HG03280 (cell line): ENCODE measurements around the gene PKIG.

Source experiments
- ATAC-seq: cut with Tn5 transposase; IDR thresholded peaks from one replicate; pipeline ENCODE4 v1.9.1; 2021; ENCODE audit warnings: mild to moderate bottlenecking, moderate library complexity; ENCODE audit not compliant: unreplicated experiment

The PKIG gene

DNA sequence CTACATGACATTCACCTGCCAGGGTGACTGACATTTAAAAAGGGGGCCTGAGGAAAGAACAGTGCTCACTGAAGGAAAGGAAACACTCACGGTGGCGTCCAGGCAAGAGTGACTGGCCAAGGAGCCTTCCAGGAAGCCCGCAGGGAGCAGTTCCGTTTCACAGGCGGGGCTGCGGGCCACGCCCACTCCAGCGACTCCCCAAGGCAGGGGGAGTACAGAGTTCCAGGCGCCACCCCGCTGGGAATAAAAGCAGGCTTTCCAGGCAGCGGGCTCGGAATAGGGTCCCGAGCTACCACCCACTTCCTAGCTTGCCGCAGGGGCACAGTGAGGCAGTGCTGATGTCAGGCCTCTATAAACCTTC lies 34.2 kb downstream of the PKIG start:
- no peak for ATAC-seq

DNA sequence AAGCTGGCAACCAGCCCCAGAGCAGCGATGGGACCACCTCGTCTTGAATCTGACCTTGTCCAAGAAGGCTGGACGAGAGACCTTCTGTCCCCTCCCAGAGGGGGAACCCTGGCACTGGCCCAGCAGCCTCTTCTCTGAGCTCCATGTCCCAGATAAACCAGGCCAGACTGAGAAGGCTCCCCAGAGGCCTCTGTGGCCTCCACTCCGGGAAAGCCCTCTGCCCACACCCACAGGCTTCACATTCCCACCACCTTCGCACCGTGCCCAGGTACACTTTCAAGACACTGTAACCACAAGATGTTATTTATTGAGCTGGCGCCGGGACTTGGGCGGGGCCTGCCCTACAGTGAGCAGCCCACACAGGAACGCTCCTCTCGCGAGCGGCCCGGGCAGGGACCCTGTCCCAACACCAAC lies 35.9 kb downstream of the PKIG start:
- no peak for ATAC-seq

DNA sequence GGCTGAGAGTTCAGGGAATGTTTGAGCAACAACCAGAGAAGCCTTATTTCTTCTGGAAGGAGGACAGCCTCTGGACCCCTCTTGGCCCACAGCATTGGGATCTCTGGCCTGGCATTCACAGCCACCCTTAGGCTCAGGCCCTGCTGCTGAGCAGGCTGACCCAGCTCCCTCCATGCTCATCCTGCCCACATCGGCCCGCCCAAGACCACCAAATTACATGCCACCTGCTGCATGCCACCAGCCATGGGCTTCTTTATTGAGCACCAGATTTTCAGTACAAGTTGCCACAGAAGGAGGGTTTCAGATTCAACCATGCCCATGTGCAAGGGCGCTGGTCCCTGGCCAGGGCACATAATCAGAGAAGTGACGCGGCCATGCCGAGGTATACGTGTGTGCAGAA lies 36.9 kb downstream of the PKIG start:
- no peak for ATAC-seq

DNA sequence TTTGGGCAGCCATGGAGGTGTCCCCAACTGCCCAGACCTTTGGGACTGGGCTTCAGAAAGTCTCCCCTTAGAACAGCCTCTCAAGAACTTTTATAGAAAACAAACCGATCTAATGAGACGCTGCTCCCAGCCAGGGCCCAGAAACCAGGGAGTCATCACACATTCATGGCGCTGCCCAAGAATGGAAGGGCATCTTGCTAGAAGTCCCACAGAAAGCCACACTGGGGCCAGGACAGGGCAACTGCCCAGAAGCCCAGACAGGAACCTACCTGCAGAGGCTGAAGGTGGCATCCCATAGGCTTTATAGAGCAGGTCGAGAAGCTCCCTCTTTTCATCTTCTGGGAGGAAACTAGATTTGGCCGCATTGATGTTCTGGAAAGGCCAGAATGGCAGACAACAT lies 37.7 kb downstream of the PKIG start:
- ATAC-seq, result no peak

DNA sequence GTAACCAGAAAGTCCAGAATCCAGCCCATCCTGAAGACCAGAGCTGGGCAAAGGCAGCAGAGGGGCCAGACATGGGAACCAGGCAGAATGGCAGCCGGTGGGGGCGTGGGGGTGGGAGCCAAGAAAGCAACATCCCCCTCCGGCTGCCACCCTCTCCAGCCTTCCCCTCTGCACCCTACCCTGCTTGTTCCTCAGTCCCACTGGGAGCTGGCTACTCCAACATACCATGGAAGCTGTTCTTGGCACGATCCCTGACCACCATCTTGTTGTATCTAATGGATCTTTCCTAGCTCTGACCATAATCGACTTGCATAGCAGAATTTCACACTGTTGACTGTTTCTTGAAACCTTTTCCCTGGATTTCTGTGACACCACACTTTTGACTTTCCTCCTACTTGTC lies 38.9 kb downstream of the PKIG start:
- no peak for ATAC-seq

DNA sequence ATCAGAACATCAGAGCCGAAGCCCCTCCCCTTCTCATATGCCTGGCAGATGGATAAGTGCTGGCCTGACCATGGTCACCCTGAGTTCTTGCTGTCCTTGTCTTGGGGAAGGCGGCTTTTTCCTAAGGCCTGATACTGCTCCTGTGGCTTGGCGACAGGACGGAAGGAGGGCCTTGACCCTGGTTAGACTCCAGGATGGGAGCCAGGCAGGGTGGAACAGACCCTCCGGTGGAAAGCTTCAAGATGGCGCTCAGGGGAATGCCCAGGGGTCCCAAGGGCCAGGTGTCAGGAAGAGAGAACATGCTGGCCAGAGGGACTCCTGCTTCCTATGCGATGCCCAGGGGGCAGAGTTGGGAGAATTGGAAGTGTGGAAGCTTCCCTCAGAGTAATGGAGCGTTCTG lies 39.6 kb downstream of the PKIG start:
- no peak for ATAC-seq

DNA sequence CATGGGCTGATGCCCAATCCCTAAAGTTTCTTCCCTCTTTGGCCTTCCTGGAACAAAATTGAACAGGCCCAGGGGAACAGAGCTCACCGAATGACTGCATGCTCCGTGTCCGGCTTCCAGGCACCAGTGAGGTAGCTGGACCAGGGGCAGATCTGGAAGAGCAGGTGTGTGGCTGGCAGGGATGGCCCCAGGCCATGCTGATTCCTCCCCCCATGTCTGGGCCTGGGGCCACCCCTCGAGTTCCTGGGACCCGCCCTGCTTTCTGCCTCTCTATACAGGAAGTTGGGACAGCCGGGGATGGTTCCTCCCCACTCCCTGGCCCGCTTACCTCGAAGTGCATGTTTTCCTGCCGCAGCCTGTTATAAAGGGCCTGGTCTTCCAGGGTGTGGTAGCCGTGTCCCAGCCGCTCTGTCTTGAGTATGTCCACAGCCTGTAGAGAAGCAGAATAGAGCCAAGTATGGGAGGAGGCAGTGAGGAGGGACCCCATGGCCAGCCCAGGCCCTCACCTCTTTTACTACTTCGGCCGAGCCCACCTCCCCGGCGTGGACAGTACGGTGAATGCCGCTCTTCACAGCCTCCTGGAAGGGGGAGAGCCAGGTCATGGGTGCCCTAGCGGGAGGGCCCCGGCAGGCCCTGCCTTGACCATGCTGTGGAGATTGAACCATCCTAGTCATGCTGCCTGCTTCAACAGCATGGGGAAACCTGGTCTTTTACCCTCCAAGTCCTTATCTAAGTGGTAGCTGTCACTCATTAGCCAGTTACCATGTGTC lies 40.3 kb downstream of the PKIG start:
- ATAC-seq, result no peak

DNA sequence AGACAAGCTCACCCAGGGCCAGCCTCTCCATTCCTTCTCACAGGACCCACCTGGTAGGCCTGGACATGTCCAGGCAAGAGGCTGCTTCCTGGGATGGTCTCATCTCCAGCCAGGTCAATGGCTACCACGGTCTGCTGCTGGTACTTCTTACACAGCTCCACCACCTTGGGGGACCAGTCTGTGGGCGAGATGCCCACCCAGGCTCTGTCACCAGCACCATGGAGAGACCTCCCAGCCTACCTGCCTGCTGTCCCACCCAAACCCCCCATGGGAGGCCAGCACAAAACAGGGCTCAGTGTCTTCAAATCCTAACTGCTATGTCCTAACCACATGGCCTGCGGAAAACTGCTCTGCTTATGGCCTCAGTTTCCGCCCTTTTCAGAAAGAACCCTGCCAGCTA lies 41.8 kb downstream of the PKIG start:
- ATAC-seq, result no peak

DNA sequence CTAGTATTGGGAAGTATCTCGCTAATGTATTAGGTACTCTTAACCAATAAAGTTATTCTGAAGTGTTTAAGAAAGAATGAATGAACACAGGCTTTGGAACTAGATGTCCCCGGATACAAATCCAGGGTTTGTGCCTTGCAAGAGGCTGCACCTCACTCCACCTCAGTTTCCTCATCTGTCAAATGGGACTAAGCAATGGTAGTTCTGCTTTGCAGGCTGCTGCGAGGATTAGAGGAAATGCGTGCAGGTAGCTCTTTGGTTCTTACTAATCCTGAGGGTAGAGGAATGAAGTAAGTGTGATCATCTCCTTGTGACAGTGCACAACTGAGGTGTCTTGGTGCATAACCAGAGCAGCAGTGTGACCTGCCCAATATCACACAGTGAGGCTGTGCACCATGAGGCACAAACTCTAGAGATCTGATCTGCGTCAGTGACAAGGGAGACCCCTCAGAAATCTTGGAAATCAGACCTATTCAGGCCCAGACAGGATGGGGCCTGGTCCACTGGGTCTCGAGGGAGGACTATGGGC lies 42.4 kb downstream of the PKIG start:
- no peak for ATAC-seq

DNA sequence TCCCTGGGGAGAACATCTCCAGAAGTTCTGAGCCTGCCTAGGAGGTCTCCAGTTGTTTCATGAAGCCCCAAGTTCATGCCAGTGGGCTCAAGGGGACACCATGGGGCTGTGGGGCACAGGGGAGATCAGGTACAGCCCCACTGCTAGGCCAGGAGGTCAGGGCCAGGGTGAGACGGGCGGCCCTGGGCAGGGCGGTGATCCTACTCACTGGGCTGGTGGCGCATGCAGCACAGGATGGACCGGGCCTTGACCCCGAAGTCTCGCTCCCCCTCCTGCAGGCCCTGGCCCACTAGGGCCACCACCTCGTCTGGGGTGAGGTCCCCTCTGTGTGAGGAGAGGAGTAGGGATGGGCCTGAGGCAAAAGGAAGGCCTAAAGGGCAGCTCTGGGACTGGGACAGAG lies 43.0 kb downstream of the PKIG start:
- no peak for ATAC-seq

DNA sequence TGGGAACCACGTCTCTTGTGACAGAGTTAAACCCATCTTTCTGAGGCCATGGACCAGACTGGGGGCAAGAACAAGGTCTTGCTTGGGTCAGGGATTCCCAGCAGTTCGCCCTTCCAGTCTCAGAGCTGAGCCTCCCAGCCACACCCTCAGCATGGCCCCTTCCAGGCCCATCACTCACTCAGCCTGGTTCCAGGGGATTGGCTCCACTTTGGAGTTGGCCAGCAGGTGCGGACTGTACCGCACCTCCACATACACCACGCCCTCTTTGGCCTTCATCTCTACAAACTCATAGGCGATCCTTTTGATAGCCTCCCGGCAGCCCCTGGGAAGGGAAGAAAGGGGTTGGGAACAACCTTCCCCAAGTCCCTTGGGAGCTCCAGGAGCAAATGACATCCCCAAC lies 43.9 kb downstream of the PKIG start:
- ATAC-seq, result no peak

DNA sequence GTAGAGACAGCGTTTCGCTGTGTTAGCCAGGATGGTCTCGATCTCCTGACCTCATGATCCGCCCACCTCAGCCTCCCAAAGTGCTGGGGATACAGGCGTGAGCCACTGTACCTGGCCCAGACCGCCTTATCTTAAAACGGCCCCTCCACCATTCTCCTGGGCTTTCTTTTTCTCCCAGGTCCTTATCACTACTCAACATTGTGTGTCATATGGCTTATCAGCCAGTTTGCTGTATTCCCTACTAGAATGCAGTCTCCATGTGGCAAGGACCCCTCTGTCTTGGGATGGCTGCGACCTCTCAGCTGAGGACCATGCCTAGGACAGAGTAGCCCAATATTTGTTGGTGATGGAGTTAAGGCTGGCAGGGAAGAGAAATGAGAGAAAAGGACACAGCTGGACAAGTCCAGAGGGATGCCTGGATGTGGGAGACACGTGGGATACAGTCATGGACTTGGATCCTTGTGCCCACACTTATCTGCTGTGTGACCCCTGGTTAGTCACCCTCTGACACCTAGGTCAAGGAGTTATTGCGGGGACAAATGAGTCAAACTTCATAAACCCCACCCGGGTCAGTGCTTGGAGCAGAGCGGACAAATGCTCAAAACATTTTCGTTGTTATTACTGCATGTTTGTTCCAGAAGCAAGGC lies 45.1 kb downstream of the PKIG start:
- no peak for ATAC-seq

DNA sequence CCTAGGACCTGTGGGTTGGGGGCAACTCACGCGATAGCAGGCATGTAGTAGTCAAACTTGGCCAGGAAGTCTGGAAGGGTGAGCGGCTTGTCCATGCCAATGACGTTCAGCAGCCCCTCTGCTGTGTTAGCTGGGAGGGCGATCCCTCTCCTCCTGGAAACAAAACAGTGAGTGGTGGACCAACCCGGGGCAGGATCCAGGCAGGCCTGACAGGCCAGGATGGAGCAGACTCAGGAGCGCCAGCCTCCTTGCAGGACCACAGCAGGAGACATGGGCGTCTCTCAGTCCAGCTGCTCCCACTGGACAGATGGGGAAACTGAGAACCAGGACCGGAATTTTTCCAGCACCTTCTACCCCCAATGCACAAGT lies 46.6 kb downstream of the PKIG start:
- no peak for ATAC-seq

DNA sequence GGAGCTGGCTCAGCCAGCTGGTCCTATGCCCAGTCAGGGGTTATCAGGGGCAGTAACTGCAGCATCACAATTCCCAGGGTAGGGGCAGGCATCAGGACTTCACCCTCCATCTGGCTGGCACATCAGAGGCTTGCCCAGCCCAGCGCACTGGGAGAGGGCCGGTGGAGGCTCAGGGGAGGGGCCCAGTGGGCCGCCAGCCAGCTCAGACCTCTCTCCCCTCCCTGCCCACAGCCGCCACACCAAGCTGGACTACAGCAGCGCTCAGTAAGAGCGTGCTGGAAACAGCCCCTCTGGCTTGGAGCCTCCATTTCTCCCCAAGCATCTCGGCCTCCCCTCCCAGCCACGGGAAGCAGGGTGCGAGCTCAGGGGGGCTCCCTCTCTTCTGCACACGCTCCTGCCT lies 47.2 kb downstream of the PKIG start:
- ATAC-seq, result no peak

DNA sequence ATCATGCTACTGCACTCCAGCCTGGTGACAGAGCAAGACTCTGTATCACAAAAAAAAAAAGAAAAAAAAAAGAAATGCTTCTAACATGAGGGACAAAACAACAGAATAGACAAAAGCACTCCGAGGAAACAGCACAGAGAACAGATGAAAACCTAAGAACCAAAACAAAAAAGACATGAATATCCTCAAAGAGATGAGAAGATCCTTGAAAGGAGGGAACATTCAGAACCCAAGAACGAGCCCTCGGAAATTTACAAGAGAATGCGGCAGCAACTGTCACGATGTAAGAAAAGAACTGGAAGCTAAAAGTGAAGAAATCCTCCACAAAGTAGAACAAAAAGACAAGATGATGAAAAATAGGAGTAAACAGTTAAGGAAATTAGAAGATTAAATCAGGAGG lies 47.9 kb downstream of the PKIG start:
- ATAC-seq, result no peak

DNA sequence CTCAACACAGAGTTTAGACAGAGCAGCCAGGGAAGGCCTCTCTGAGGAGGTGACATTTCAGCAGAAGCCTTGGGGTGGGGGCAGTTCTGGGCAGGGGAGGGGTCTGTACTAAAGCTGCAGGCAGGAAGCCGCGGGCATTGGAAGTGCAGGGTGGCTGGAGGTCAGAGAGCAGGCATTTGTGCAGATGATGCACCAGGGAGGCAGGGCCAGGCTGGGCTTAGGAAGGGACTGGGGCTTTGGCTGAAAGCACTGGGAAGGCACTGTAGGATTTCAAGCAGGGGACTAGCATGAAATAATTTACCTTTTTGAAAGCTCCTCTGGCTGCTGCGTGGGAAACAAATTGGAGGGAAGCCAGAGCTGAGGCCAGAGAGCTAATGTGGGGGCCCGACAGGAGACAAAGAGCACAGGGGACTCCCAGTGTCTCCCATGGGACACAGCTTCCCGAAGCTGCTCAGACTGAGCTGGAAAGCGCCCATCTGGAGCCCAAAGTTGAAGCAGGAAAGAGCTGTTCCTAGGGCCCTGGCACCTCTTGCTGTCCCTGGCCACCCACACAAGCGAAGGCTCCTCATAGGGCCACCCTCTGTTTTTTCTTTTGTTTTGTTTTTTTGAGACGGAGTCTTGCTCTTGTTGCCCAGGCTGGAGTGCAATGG lies 49.8 kb downstream of the PKIG start:
- ATAC-seq, result no peak

DNA sequence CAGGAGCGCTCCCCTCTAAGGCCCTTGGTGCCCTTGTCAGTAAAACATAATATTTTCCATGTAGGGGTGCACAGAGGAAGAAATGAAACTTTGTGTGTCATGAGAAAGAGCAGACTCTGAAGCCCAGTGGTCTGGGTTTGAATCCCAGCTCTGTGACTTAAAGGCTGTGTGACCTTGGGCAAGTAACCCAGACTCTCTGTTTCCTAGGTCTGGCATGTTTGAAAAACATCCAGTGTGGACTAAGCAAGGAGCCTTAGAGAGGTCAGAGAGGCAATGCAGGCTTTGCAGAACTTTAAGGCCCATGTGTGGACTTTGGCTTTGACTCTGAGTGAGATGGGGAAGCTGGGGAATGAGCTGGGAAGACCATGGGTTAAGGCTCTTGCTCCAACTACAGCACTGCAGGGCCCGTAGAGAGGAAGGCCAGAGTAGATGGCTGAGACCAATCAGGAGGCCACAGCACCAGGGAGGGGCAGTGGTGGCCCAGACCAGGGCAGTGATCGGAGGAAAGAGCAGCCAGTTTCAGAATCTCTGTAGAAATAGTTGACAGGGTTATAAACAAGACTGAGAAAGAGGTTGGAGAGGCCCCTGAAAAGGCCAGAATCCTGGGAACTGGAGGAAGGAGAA lies 50.9 kb downstream of the PKIG start:
- ATAC-seq, result no peak

DNA sequence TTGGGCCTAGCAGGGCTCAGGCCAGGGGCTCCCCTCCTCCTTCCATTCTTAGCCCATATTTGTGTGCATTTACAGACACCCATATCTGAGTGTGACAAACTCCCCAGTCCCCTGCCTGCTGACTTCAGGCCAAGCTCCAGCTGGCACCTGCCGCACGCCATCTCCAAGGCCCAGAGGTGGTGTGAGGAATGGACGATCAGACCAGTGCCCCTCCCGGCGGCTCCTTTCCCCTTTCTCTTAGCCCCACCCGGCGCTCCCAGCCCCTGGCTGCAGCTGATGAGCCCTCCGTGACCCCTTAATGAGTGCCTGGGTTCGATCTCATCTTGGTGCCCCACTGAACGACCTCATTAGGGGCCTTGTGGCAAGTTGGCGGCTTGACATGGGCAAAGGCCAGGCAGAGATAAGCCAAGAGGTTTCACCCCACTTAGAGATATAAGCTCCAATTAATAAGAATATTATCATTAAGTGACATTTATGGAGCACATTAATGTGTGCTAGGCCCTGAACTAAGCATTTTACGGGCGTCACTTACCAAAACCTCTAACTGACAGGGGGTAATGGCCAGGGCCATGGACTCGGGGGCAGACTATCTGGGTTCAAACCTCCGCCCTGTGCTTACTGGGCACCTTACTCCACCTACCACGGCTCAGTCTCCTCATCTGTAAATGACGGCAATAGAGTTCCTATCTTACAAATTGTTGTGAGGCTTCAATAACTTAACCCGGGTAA lies 51.7 kb downstream of the PKIG start:
- ATAC-seq, result no peak

DNA sequence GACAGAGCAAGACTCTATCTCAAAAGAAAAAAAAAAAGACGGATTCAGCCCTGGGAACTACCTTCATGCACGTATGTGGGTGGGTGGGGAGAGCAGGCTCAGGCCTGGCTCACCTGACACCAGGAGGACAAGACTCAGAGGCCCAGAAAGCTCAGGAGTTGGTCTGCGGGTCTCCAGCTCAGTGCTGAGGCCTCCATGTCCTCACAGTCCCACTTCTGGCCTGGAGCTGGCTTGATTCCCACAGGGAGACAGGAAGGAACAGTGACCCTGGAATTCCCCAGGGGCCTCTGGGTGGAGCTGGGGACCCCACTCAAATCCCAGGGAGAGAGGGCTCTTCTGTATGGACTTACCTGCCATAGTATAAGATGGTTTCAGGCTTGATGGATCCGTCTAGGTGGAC lies 53.5 kb downstream of the PKIG start:
- no peak for ATAC-seq

DNA sequence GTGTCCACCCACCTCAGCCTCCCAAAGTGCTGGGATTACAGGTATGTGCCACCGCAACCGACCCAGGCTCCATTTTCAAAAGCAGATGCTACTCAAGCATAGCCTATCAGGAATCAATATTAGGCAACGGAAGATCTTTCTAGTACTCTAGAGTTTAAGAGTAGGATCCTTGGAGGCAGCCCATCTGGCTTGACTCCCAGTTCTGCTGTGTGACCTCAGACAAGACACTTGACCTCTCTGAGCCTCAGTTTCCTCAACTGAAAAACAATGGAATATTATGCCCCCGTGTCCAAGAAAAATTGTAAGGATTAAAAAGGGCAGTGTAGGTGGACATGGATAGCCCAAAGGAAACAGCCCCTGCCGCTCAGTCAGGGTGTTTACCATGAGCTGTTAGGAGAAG lies 54.7 kb downstream of the PKIG start:
- no peak for ATAC-seq
